Nephron progenitor cell (in vitro differentiated cells): ENCODE data around the gene DBN1.
A peak's percentile ranks its signal among the peaks of the same experiment; 100 is the strongest.

Experiments used
- DNase-seq: peaks from one replicate; pipeline ENCODE4 v3.0.0; 2021
- H3K27ac Mint-ChIP-seq: 2 replicates; pipeline ENCODE4 v1.8.0; 2021; ENCODE audit warnings: mild to moderate bottlenecking, moderate library complexity, mixed read lengths
- H3K27me3 Mint-ChIP-seq: 2 replicates; pipeline ENCODE4 v1.8.0; 2021; ENCODE audit warnings: mild to moderate bottlenecking, low read depth, mixed read lengths; ENCODE audit not compliant: poor library complexity
- H3K36me3 Mint-ChIP-seq: 2 replicates; pipeline ENCODE4 v1.8.0; 2021; ENCODE audit warnings: low read depth, mixed read lengths
- H3K4me1 Mint-ChIP-seq: 2 replicates; pipeline ENCODE4 v1.8.0; 2021; ENCODE audit warnings: mixed read lengths
- H3K4me3 Mint-ChIP-seq: 2 replicates; pipeline ENCODE4 v1.8.0; 2021; ENCODE audit warnings: mild to moderate bottlenecking, moderate library complexity, mixed read lengths
- H3K9me3 Mint-ChIP-seq: 2 replicates; pipeline ENCODE4 v1.8.0; 2021; ENCODE audit warnings: mild to moderate bottlenecking, moderate library complexity, mixed read lengths
- CTCF ChIP-seq: fragments of 200-600 bp; sonication (generic); IDR thresholded peaks from 2 replicates; pipeline ENCODE4 v1.5.0; 2021; ENCODE audit warnings: antibody characterized with exemption

DBN1 gene

DNA sequence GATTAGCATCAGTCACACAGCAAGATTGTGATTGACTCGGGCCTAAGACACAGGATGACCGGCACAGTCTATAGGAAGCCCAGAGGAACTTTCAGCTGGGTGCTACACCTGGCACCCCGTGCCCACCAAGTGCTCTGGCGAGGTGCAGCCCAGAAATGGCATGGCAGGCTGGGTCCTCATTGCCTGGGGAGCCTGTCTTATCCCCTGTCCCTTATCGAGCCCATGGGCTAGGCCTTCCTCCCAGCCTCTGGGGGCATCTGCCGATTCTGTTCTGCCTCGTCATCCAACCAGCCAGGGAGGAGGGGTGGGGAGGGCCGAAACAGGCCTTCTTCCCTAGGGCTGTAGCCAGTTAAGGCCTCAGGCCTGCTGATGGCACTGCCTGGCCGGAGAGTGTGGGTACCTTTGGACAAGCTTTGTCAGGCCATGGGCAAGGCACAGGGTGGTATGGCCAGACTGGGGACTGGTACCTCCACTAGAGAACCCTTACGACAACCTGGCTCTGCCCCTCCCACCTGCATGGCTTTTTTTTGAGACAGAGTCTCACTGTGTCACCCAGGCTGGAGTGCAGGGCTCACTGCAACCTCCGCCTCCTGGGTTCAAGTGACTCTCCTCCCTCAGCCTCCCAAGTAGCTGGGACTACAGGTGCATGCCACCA is 45.4 kb downstream of the DBN1 start:
- no peak overlapping the region for H3K27ac Mint-ChIP-seq
- no peak for DNase-seq
- H3K9me3 Mint-ChIP-seq, result no peaks in the 10 kb centered on the region
- peak overlapping the region; percentile 88 for H3K4me3 Mint-ChIP-seq
- no peaks in the 10 kb centered on the region for H3K27me3 Mint-ChIP-seq
- no peaks in the 10 kb centered on the region for H3K36me3 Mint-ChIP-seq
- peaks cover 57% of the 10 kb centered on the region for H3K4me1 Mint-ChIP-seq
- no peak for TF ChIP-seq CTCF

GRCh38 chr5:177427211-177427822 is 46.1 kb downstream of the DBN1 start:
- Mint-ChIP-seq H3K9me3 (no peaks in the 10 kb centered on the region), H3K27ac (peak overlapping the region; percentile 19), H3K27me3 (no peaks in the 10 kb centered on the region), H3K4me1 (peaks cover 57% of the 10 kb centered on the region), H3K36me3 (no peaks in the 10 kb centered on the region), H3K4me3 (peak overlapping the region; percentile 88)
- no peak for TF ChIP-seq CTCF
- DNase-seq, result no peak

DNA sequence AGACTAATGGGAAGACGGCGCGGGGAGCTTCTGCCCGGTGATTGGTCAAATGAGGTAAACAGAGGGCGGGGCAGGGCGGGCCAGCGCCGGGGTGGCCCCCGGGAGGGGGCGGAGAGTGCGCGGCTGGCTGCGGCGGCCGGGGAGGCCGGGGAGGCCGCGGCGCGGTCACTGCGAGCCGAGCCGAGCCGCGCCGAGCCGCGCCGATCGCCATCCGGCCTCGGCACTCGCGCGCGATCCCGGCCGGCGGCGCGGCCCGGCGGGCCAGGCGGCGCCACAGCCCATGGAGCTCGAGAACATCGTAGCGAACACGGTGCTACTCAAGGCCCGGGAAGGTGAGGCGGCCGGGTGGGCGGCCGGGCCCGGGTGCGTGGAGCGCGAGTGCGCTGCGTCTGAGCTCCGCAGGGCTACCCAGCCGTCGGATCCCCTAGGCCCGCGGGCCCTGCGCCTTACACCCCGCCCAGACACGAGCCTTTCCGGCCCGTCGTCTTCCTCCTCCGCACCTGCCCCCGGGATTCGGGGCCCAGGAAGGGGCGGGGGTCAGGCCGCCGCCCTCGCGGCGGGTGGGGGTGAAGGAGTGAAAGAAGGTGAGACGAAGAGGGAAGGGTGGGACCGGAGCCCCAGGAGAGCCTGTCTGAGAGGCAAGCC is 46.7 kb downstream of the DBN1 start, which contains the start of gene GRK6:
Gene GRK6 (plus strand): TSS at position 111 of the 645 bp plus-strand sequence. CDS start 170 bp downstream, at position 281.
- Mint-ChIP-seq H3K36me3 (no peaks in the 10 kb centered on the region), H3K9me3 (no peaks in the 10 kb centered on the region), H3K4me1 (peaks cover 57% of the 10 kb centered on the region), H3K27ac (peak within 1 kb of the TSS; percentile 98), H3K27me3 (no peaks in the 10 kb centered on the region), H3K4me3 (peak within 1 kb of the TSS; percentile 89)
- no peak for TF ChIP-seq CTCF
- no peak for DNase-seq

DNA sequence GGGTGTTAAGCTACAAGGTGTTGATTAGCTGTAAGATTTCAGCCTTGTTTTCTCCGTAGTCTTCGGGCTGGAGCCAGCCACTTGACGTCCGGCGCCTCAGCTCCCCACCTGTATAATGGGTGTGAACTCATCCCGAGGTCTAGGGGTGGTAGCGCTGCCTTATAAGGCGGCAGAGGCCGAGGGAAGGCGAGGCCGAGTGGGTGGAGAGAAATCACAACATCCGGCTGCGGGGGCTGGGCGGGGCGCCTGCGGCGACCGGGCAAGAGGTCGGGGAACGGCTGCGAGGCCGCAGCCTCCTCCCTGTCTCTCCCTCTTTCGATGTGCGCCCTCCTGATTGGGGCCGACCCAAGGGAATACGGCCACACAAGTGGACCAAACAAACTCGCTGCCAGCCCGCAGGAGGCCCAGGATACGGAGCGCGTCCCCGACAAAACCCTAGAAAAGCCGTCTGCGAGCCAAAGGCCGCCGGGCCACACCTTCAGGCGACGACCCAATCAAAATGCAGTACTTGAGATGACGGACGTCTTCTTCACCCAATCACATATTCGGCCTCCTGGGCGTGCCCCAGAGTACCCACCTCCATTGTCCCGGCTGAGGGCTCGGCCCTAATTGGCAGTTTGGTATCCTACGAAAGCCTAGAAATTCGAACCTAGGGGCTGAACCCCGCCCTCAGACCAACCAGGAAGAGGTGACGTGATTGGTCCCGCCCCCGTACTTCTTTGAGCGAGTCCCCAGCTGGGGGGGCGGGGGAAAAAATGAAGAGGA is 47.5 kb downstream of the DBN1 start:
- Mint-ChIP-seq H3K36me3 (no peaks in the 10 kb centered on the region), H3K4me1 (peaks cover 62% of the 10 kb centered on the region), H3K9me3 (no peaks in the 10 kb centered on the region), H3K4me3 (peak overlapping the region; percentile 89), H3K27me3 (no peaks in the 10 kb centered on the region), H3K27ac (peak overlapping the region; percentile 98)
- DNase-seq, result peak; percentile 99
- TF ChIP-seq CTCF, result no peak

DNA sequence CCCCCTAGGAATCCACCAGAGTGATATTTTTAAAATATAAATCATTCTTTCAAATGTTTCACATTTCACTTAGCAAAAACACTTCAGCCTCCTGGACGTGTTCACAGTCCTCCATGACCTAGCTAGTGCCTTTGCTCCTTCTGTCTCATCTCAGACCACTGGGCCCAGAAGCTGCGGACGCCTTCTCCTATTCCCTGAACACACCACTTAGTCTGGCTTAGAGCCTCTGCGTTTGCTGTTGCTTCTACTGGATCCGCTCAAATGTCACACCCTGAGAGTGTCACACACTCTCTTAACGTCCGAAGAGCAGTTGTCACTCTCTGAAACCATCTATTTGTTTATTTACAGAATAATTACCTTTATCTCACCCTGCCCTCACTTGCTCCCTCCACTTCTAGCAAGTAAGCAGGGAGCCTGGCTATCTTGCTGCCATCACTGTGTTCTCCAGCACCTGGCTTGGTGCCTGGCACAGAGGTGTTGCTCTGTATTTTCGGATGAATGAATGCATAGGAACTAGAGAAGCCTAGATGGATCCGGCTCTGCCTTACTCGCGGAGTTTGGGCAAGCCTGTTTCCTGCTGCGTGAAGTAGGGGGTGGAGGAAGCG is 48.1 kb downstream of the DBN1 start:
- Mint-ChIP-seq H3K9me3 (no peaks in the 10 kb centered on the region), H3K27ac (peak overlapping the region; percentile 98)

More for the DNA sequence above, 48.1 kb downstream of the DBN1 start:
- Mint-ChIP-seq H3K27me3 (no peaks in the 10 kb centered on the region), H3K4me3 (peak overlapping the region; percentile 89), H3K4me1 (peaks cover 61% of the 10 kb centered on the region), H3K36me3 (no peaks in the 10 kb centered on the region)
- DNase-seq, result no peak
- TF ChIP-seq CTCF, result no peak
